ENCODE measurements around the gene SIGLEC11. TPM values are rescaled to one million over a fixed set of nuclear protein-coding genes. Genes with fewer than 3 reads are reported as not detected.

Gene SIGLEC11
- total RNA-seq, 1 experiment from 2014 or later: not detected

- POLR2A ChIA-PET (ENCODE audit: unreplicated experiment): no interaction called here
- H2AFZ ChIP-seq (ENCODE audit: low read length): no peak overlapping the region
- TF ChIP-seq CTCF (conservative IDR thresholded peaks at IDR 0.05; ENCODE audit: low read depth, low read length): no peak
- TF ChIP-seq EZH2phosphoT487 (IDR thresholded peaks at IDR 0.05; ENCODE audit: borderline replicate concordance, low read length): no peak
- no peak for TF ChIP-seq EZH2 (IDR thresholded peaks at IDR 0.05; ENCODE audit: low read length, unreplicated experiment)
Measured at GRCh38 chr19:49932731-49933131, 28.2 kb downstream of the SIGLEC11 start.

GRCh38 chr19:49932041-49932451 lies 28.9 kb downstream of the SIGLEC11 start:
- Histone ChIP-seq H3K9me2 (replicated peaks; ENCODE audit: low read length) (no peaks in the 10 kb centered on the region), H3K9me3 (ENCODE audit: low read length) (no peaks in the 10 kb centered on the region), H3K4me2 (ENCODE audit: low read length) (peak overlapping the region; percentile 91), H3K27ac (ENCODE audit: low read length) (peak overlapping the region; percentile 92), H2AFZ (ENCODE audit: low read length) (no peak overlapping the region), H3F3A (ENCODE audit: low read length, unreplicated experiment) (peaks cover 12% of the 10 kb centered on the region), H3K27me3 (ENCODE audit: low read length) (no peaks in the 10 kb centered on the region), H3K4me1 (ENCODE audit: insufficient read depth, low read length) (peaks cover 52% of the 10 kb centered on the region), H3K4me3 (ENCODE audit: low read length) (no peak overlapping the region), H3K79me2 (ENCODE audit: low read length) (peaks cover 44% of the 10 kb centered on the region), H3K9ac (ENCODE audit: low read length) (no peak overlapping the region), H3K36me3 (ENCODE audit: low read depth, low read length) (peaks cover 27% of the 10 kb centered on the region), H4K20me1 (ENCODE audit: low read length) (peaks cover 6% of the 10 kb centered on the region; the same call in 1 of the 2 replicates)
- ChIA-PET CTCF (no interaction called here), POLR2A (ENCODE audit: unreplicated experiment) (interaction anchor here (0.7 kb wide), 1 partner anchor 1462 kb away, joined by 10 read pairs; no protein-coding TSS in a partner anchor)
- peak; percentile 98 for DNase-seq
- no TSS peak for BruUV-seq (replicated peaks)
- ATAC-seq: peak; percentile 54
- no peak for TF ChIP-seq EZH2phosphoT487 (IDR thresholded peaks at IDR 0.05; ENCODE audit: borderline replicate concordance, low read length)
- no peak for TF ChIP-seq CTCF (conservative IDR thresholded peaks at IDR 0.05; ENCODE audit: low read depth, low read length)
- no peak for TF ChIP-seq EZH2 (IDR thresholded peaks at IDR 0.05; ENCODE audit: low read length, unreplicated experiment)
- intact Hi-C loops (cut with micrococcal nuclease): loop anchor here (10.0 kb wide), 1 partner anchor 93 kb away; the partner anchor contains the start of genes VRK3 and ZNF473

More at GRCh38 chr19:49932731-49933131, 28.2 kb downstream of the SIGLEC11 start:
- Histone ChIP-seq H4K20me1 (ENCODE audit: low read length) (no peaks in the 10 kb centered on the region; the same call in 1 of the 2 replicates), H3K4me3 (ENCODE audit: low read length) (no peak overlapping the region), H3K4me2 (ENCODE audit: low read length) (no peak overlapping the region), H3F3A (ENCODE audit: low read length, unreplicated experiment) (peaks cover 12% of the 10 kb centered on the region), H3K9me2 (replicated peaks; ENCODE audit: low read length) (no peaks in the 10 kb centered on the region), H3K9me3 (ENCODE audit: low read length) (no peaks in the 10 kb centered on the region), H3K4me1 (ENCODE audit: insufficient read depth, low read length) (peaks cover 45% of the 10 kb centered on the region), H3K9ac (ENCODE audit: low read length) (no peak overlapping the region), H3K27ac (ENCODE audit: low read length) (peak overlapping the region; percentile 36), H3K79me2 (ENCODE audit: low read length) (peaks cover 37% of the 10 kb centered on the region), H3K27me3 (ENCODE audit: low read length) (no peaks in the 10 kb centered on the region), H3K36me3 (ENCODE audit: low read depth, low read length) (peaks cover 20% of the 10 kb centered on the region)
- intact Hi-C loops (cut with micrococcal nuclease): loop anchor here (10.0 kb wide), 1 partner anchor 92 kb away; the partner anchor contains the start of genes VRK3 and ZNF473
- ATAC-seq: no peak
- no TSS peak for BruUV-seq (replicated peaks)
- CTCF ChIA-PET: no interaction called here
- no peak for DNase-seq

Measured in PC-3 (cell line).